Skeletal muscle satellite cell (primary cell): ENCODE measurements around the gene HNMT.
"Not testable (repeated sequence)": the region's sequence is repeated elsewhere in the genome, so short reads cannot be mapped to it uniquely, and the experiment has no call there.

ENCODE experiments used
- H3K27me3 ChIP-seq: 2 replicates; pipeline ENCODE4 v1.7.0; 2013; ENCODE audit warnings: low read length; ENCODE audit not compliant: control insufficient read depth, insufficient read depth
- H3K36me3 ChIP-seq: 2 replicates; pipeline ENCODE4 v1.7.0; 2013; ENCODE audit warnings: mild to moderate bottlenecking, control low read depth, low read length; ENCODE audit not compliant: insufficient read depth
- H3K4me1 ChIP-seq: 2 replicates; pipeline ENCODE4 v1.7.0; 2013; ENCODE audit warnings: low read length; ENCODE audit not compliant: control insufficient read depth, insufficient read depth
- H3K4me2 ChIP-seq: 2 replicates; pipeline ENCODE4 v1.7.0; 2013; ENCODE audit warnings: mild to moderate bottlenecking, low read length
- H3K4me3 ChIP-seq: 2 replicates; pipeline ENCODE4 v1.7.0; 2013; ENCODE audit warnings: low read length
- H3K9ac ChIP-seq: 2 replicates; pipeline ENCODE4 v1.7.0; 2013; ENCODE audit warnings: mild to moderate bottlenecking, low read depth, low read length, moderate library complexity
- H3K9me3 ChIP-seq: replicated peaks from 2 replicates; pipeline ENCODE4 v1.7.0; 2013; ENCODE audit warnings: mild to moderate bottlenecking, control low read depth, low read length

Gene HNMT

GRCh38 chr2:137980459-137980858 is 16.2 kb downstream of the HNMT start:
- Histone ChIP-seq H3K9me3 (no peaks in the 10 kb centered on the region), H3K4me2 (no peak overlapping the region), H3K27me3 (no peaks in the 10 kb centered on the region), H3K4me1 (no peaks in the 10 kb centered on the region), H3K9ac (no peak overlapping the region), H3K4me3 (no peak overlapping the region), H3K36me3 (no peaks in the 10 kb centered on the region)

- Histone ChIP-seq H3K9me3 (no peaks in the 10 kb centered on the region), H3K4me2 (no peak overlapping the region), H3K9ac (no peak overlapping the region), H3K4me3 (no peak overlapping the region), H3K4me1 (no peaks in the 10 kb centered on the region), H3K36me3 (no peaks in the 10 kb centered on the region), H3K27me3 (no peaks in the 10 kb centered on the region)
These were observed 16.9 kb downstream of the HNMT start for GRCh38 chr2:137981112-137981656.

GRCh38 chr2:137983581-137983980 is 19.3 kb downstream of the HNMT start:
- H3K4me3 ChIP-seq, result no peak overlapping the region
- no peaks in the 10 kb centered on the region for H3K4me1 ChIP-seq
- no peaks in the 10 kb centered on the region for H3K9me3 ChIP-seq
- no peaks in the 10 kb centered on the region for H3K36me3 ChIP-seq
- H3K27me3 ChIP-seq, result no peaks in the 10 kb centered on the region
- no peak overlapping the region for H3K4me2 ChIP-seq
- no peak overlapping the region for H3K9ac ChIP-seq

GRCh38 chr2:137986268-137986667 is 22.0 kb downstream of the HNMT start:
- no peak overlapping the region for H3K4me3 ChIP-seq
- no peaks in the 10 kb centered on the region for H3K4me1 ChIP-seq

GRCh38 chr2:137987011-137987410 is 22.7 kb downstream of the HNMT start:
- Histone ChIP-seq H3K27me3 (no peaks in the 10 kb centered on the region), H3K4me2 (no peak overlapping the region), H3K4me1 (no peaks in the 10 kb centered on the region), H3K36me3 (no peaks in the 10 kb centered on the region), H3K9ac (no peak overlapping the region), H3K4me3 (no peak overlapping the region), H3K9me3 (no peaks in the 10 kb centered on the region)

More at GRCh38 chr2:137986268-137986667, 22.0 kb downstream of the HNMT start:
- H3K9ac ChIP-seq, result no peak overlapping the region
- no peaks in the 10 kb centered on the region for H3K9me3 ChIP-seq
- no peak overlapping the region for H3K4me2 ChIP-seq
- no peaks in the 10 kb centered on the region for H3K27me3 ChIP-seq
- no peaks in the 10 kb centered on the region for H3K36me3 ChIP-seq

- H3K4me1 ChIP-seq, result no peaks in the 10 kb centered on the region
- no peak overlapping the region for H3K9ac ChIP-seq
- no peak overlapping the region for H3K4me3 ChIP-seq
- peaks cover 4% of the 10 kb centered on the region for H3K36me3 ChIP-seq
- no peak overlapping the region for H3K4me2 ChIP-seq
- no peaks in the 10 kb centered on the region for H3K9me3 ChIP-seq
- no peaks in the 10 kb centered on the region for H3K27me3 ChIP-seq
These were observed 26.8 kb downstream of the HNMT start for GRCh38 chr2:137991078-137991477.

GRCh38 chr2:137992039-137992646 is 27.9 kb downstream of the HNMT start:
- peaks cover 4% of the 10 kb centered on the region for H3K36me3 ChIP-seq
- no peaks in the 10 kb centered on the region for H3K27me3 ChIP-seq
- H3K4me3 ChIP-seq, result no peak overlapping the region
- no peak overlapping the region for H3K9ac ChIP-seq
- H3K4me2 ChIP-seq, result no peak overlapping the region
- no peaks in the 10 kb centered on the region for H3K9me3 ChIP-seq
- H3K4me1 ChIP-seq, result no peaks in the 10 kb centered on the region

GRCh38 chr2:137993715-137994476 is 29.6 kb downstream of the HNMT start:
- H3K4me1 ChIP-seq, H3K4me3 ChIP-seq, H3K9me3 ChIP-seq, H3K9ac ChIP-seq, H3K36me3 ChIP-seq, H3K4me2 ChIP-seq, H3K27me3 ChIP-seq: not testable (repeated sequence)

GRCh38 chr2:137995368-137995767 is 31.1 kb downstream of the HNMT start:
- H3K4me1 ChIP-seq, H3K27me3 ChIP-seq, H3K4me3 ChIP-seq, H3K9ac ChIP-seq, H3K4me2 ChIP-seq, H3K9me3 ChIP-seq, H3K36me3 ChIP-seq: not testable (repeated sequence)

- H3K9ac ChIP-seq, H3K4me2 ChIP-seq, H3K4me3 ChIP-seq, H3K4me1 ChIP-seq, H3K27me3 ChIP-seq, H3K9me3 ChIP-seq, H3K36me3 ChIP-seq: not testable (repeated sequence)
These were observed 31.9 kb downstream of the HNMT start for GRCh38 chr2:137996158-137996557.

- no peak overlapping the region for H3K9ac ChIP-seq
- no peak overlapping the region for H3K4me2 ChIP-seq
- no peak overlapping the region for H3K4me3 ChIP-seq
- H3K4me1 ChIP-seq, result no peaks in the 10 kb centered on the region
- H3K27me3 ChIP-seq, result no peaks in the 10 kb centered on the region
- H3K36me3 ChIP-seq, result peaks cover 2% of the 10 kb centered on the region
- no peaks in the 10 kb centered on the region for H3K9me3 ChIP-seq
These were observed 33.5 kb downstream of the HNMT start for GRCh38 chr2:137997733-137998132.

GRCh38 chr2:137998503-137998902 is 34.2 kb downstream of the HNMT start:
- no peaks in the 10 kb centered on the region for H3K27me3 ChIP-seq
- H3K36me3 ChIP-seq, result peaks cover 1% of the 10 kb centered on the region
- H3K4me2 ChIP-seq, result no peak overlapping the region
- H3K4me1 ChIP-seq, result no peaks in the 10 kb centered on the region
- no peak overlapping the region for H3K9ac ChIP-seq
- H3K9me3 ChIP-seq, result no peaks in the 10 kb centered on the region
- no peak overlapping the region for H3K4me3 ChIP-seq
